ENCODE measurements around the gene BLZF1.

DNA sequence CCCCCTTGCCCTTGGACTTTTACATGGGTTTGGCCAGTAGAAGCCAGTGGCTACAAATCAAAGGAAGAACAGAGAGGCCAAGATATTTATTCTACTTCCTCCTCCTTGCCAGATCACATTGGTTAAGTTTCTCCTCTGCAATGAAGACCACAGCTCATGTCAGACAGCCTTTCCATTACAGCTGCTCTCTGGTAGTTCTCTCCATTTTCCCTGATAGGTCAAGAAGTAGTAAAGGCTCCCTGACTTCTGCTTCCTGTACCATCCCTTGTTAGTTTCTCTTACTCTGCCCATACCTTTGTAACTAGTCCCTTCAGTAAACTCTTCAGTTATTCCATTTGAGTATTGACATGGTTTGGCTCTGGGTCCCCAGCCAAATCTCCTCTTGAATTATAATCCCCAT is 28.2 kb upstream of the BLZF1 start:
- TF ChIP-seq POLR2AphosphoS5 (IDR thresholded peaks at IDR 0.05) (no peak), EZH2 (IDR thresholded peaks at IDR 0.05; ENCODE audit: borderline replicate concordance, insufficient read depth, low read length, poor library complexity, severe bottlenecking) (no peak)
- TF ChIP-seq, protein P1, sequence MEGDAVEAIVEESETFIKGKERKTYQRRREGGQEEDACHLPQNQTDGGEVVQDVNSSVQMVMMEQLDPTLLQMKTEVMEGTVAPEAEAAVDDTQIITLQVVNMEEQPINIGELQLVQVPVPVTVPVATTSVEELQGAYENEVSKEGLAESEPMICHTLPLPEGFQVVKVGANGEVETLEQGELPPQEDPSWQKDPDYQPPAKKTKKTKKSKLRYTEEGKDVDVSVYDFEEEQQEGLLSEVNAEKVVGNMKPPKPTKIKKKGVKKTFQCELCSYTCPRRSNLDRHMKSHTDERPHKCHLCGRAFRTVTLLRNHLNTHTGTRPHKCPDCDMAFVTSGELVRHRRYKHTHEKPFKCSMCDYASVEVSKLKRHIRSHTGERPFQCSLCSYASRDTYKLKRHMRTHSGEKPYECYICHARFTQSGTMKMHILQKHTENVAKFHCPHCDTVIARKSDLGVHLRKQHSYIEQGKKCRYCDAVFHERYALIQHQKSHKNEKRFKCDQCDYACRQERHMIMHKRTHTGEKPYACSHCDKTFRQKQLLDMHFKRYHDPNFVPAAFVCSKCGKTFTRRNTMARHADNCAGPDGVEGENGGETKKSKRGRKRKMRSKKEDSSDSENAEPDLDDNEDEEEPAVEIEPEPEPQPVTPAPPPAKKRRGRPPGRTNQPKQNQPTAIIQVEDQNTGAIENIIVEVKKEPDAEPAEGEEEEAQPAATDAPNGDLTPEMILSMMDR (IDR thresholded peaks at IDR 0.05; ENCODE audit: poor library complexity, severe bottlenecking), result no peak

All from neural cell (in vitro differentiated cells).